HG02588 (cell line): ENCODE data around the gene PLPP3.

Experiments
- ATAC-seq: cut with Tn5 transposase; IDR thresholded peaks from one replicate; pipeline ENCODE4 v1.9.1; 2021; ENCODE audit warnings: mild to moderate bottlenecking, moderate library complexity; ENCODE audit not compliant: unreplicated experiment

The PLPP3 gene

GRCh38 chr1:56502700-56503245 lies 76.6 kb downstream of the PLPP3 start:
- no peak for ATAC-seq

GRCh38 chr1:56501888-56502287 lies 77.5 kb downstream of the PLPP3 start:
- no peak for ATAC-seq

- ATAC-seq: no peak
Observed at GRCh38 chr1:56501426-56501825, 77.9 kb downstream of the PLPP3 start.

- ATAC-seq: no peak
Observed at GRCh38 chr1:56496821-56497772, 82.3 kb downstream of the PLPP3 start.

- ATAC-seq: no peak
Observed at GRCh38 chr1:56496158-56496557, 83.2 kb downstream of the PLPP3 start.

- ATAC-seq: no peak
Observed at GRCh38 chr1:56495538-56495937, 83.8 kb downstream of the PLPP3 start.

- no peak for ATAC-seq
Observed at GRCh38 chr1:56494306-56494705, 85.1 kb downstream of the PLPP3 start.

GRCh38 chr1:56493826-56494225 lies 85.5 kb downstream of the PLPP3 start:
- no peak for ATAC-seq

- ATAC-seq: no peak
Observed at GRCh38 chr1:56491441-56491840, 87.9 kb downstream of the PLPP3 start.

- no peak for ATAC-seq
Observed at GRCh38 chr1:56490619-56491018, 88.7 kb downstream of the PLPP3 start.

GRCh38 chr1:56489695-56490094 lies 89.7 kb downstream of the PLPP3 start:
- ATAC-seq: no peak

GRCh38 chr1:56484695-56485094 lies 94.7 kb downstream of the PLPP3 start:
- no peak for ATAC-seq

- ATAC-seq: no peak
Observed at GRCh38 chr1:56483104-56483503, 96.3 kb downstream of the PLPP3 start.

GRCh38 chr1:56482486-56482885 lies 96.9 kb downstream of the PLPP3 start:
- ATAC-seq: no peak

- no peak for ATAC-seq
Observed at GRCh38 chr1:56481140-56481694, 98.1 kb downstream of the PLPP3 start.

- no peak for ATAC-seq
Observed at GRCh38 chr1:56478734-56479133, 100.6 kb downstream of the PLPP3 start.

- ATAC-seq: no peak
Observed at GRCh38 chr1:56477164-56478111, 101.9 kb downstream of the PLPP3 start.

- no peak for ATAC-seq
Observed at GRCh38 chr1:56473582-56474270, 105.6 kb downstream of the PLPP3 start.

- ATAC-seq: peak; percentile 73
Observed at GRCh38 chr1:56472860-56473259, 106.5 kb downstream of the PLPP3 start.

GRCh38 chr1:56469640-56470371 lies 109.6 kb downstream of the PLPP3 start:
- ATAC-seq: no peak
